Skin epidermis (tissue), 12 donors: ENCODE results near the gene MEX3C.

Source experiments
- H3K27ac ChIP-seq, 21 experiments: fragments of 200-600 bp; sonication (generic) in 11 of 21; one replicate each; pipeline ENCODE4 v1.5.0; 2020; ENCODE audit warnings: mild to moderate bottlenecking in 3 of 21, inconsistent platforms in 2 of 21, moderate library complexity in 2 of 21
- H3K4me3 ChIP-seq, 7 experiments: fragments of 200-600 bp; sonication (generic) in 2 of 7; one replicate each; pipeline ENCODE4 v1.5.0; 2020; ENCODE audit warnings: inconsistent platforms in 2 of 7, mild to moderate bottlenecking in 2 of 7, moderate library complexity in 1 of 7

Gene MEX3C

GRCh38 chr18:51193621-51194287, 3.7 kb downstream of the MEX3C start:
- peak overlapping the region in 1 of 7 experiments; percentile 97 for H3K4me3 ChIP-seq
- peak overlapping the region in 9 of 21 experiments; percentile 3 to 98 (median 56) for H3K27ac ChIP-seq

- Histone ChIP-seq H3K4me3 (no peak overlapping the region), H3K27ac (peak overlapping the region in 5 of 21 experiments; percentile 5 to 92 (median 34))
Observed at GRCh38 chr18:51192696-51193095, 4.8 kb downstream of the MEX3C start.

- peak overlapping the region in 4 of 21 experiments; percentile 21 to 92 (median 50) for H3K27ac ChIP-seq
- H3K4me3 ChIP-seq, result no peak overlapping the region
Observed at GRCh38 chr18:51192026-51192425, 5.5 kb downstream of the MEX3C start.

- H3K27ac ChIP-seq, result peak overlapping the region in 5 of 21 experiments; percentile 20 to 61 (median 34)
Observed at GRCh38 chr18:51191128-51191717, 6.3 kb downstream of the MEX3C start.

GRCh38 chr18:51190000-51190399, 7.5 kb downstream of the MEX3C start:
- no peak overlapping the region for H3K27ac ChIP-seq
- H3K4me3 ChIP-seq, result no peak overlapping the region

More at GRCh38 chr18:51191128-51191717, 6.3 kb downstream of the MEX3C start:
- H3K4me3 ChIP-seq, result no peak overlapping the region

- H3K27ac ChIP-seq, result no peak overlapping the region
- H3K4me3 ChIP-seq, result no peak overlapping the region
Observed at GRCh38 chr18:51188024-51188701, 9.3 kb downstream of the MEX3C start.

GRCh38 chr18:51185075-51185474, 12.4 kb downstream of the MEX3C start:
- Histone ChIP-seq H3K4me3 (no peak overlapping the region), H3K27ac (no peak overlapping the region)

GRCh38 chr18:51184091-51184457, 13.4 kb downstream of the MEX3C start:
- no peak overlapping the region for H3K27ac ChIP-seq
- no peak overlapping the region for H3K4me3 ChIP-seq

- H3K4me3 ChIP-seq, result no peak overlapping the region
Observed at GRCh38 chr18:51183372-51184090, 13.9 kb downstream of the MEX3C start.

GRCh38 chr18:51182824-51183223, 14.7 kb downstream of the MEX3C start:
- Histone ChIP-seq H3K27ac (no peak overlapping the region), H3K4me3 (no peak overlapping the region)

More at GRCh38 chr18:51183372-51184090, 13.9 kb downstream of the MEX3C start:
- no peak overlapping the region for H3K27ac ChIP-seq

GRCh38 chr18:51171625-51172259, 25.7 kb downstream of the MEX3C start:
- Histone ChIP-seq H3K4me3 (no peak overlapping the region), H3K27ac (no peak overlapping the region)

GRCh38 chr18:51171223-51171622, 26.3 kb downstream of the MEX3C start:
- Histone ChIP-seq H3K4me3 (no peak overlapping the region), H3K27ac (no peak overlapping the region)

GRCh38 chr18:51170664-51171063, 26.8 kb downstream of the MEX3C start:
- H3K27ac ChIP-seq, result no peak overlapping the region
- no peak overlapping the region for H3K4me3 ChIP-seq

- no peak overlapping the region for H3K4me3 ChIP-seq
- H3K27ac ChIP-seq, result no peak overlapping the region
Observed at GRCh38 chr18:51169731-51170130, 27.8 kb downstream of the MEX3C start.

GRCh38 chr18:51168960-51169662, 28.4 kb downstream of the MEX3C start:
- H3K4me3 ChIP-seq, result no peak overlapping the region
- H3K27ac ChIP-seq, result no peak overlapping the region

- Histone ChIP-seq H3K27ac (no peak overlapping the region), H3K4me3 (no peak overlapping the region)
Observed at GRCh38 chr18:51168026-51168742, 29.3 kb downstream of the MEX3C start.

- no peak overlapping the region for H3K4me3 ChIP-seq
- H3K27ac ChIP-seq, result peak overlapping the region in 1 of 21 experiments; percentile 16
Observed at GRCh38 chr18:51165296-51165695, 32.2 kb downstream of the MEX3C start.

- peak overlapping the region in 1 of 21 experiments; percentile 16 for H3K27ac ChIP-seq
- H3K4me3 ChIP-seq, result no peak overlapping the region
Observed at GRCh38 chr18:51164761-51165281, 32.7 kb downstream of the MEX3C start.
